Central memory CD8-positive, alpha-beta T cell (primary cell): ENCODE measurements around the gene MRPS34.
"Not testable (repeated sequence)": the region's sequence is repeated elsewhere in the genome, so short reads cannot be mapped to it uniquely, and the experiment has no call there.

Experiments used
- ATAC-seq: fragments of 150-1000 bp; cut with Tn5 transposase; replicated peaks from 2 replicates; pipeline ENCODE4 v1.10.0; 2022; ENCODE audit warnings: mild to moderate bottlenecking, moderate FRiP score, moderate number of reproducible peaks; ENCODE audit not compliant: poor library complexity, severe bottlenecking; ENCODE audit errors: extremely low read depth
- DNase-seq, 2 donors: peaks; one replicate each; pipeline ENCODE4 v3.0.0; 2021; ENCODE audit warnings: low spot score in 2 of 2
- H3K27ac Mint-ChIP-seq: one replicate; pipeline ENCODE4 v1.8.0; 2022; ENCODE audit warnings: low read depth, mild to moderate bottlenecking, moderate library complexity, mixed read lengths
- H3K27me3 Mint-ChIP-seq: one replicate; pipeline ENCODE4 v1.8.0; 2022; ENCODE audit warnings: mixed read lengths
- H3K36me3 Mint-ChIP-seq: one replicate; pipeline ENCODE4 v1.8.0; 2022; ENCODE audit warnings: mild to moderate bottlenecking, moderate library complexity, mixed read lengths; ENCODE audit not compliant: insufficient read depth
- H3K4me1 Mint-ChIP-seq: one replicate; pipeline ENCODE4 v1.8.0; 2022; ENCODE audit warnings: mixed read lengths
- H3K4me3 Mint-ChIP-seq: one replicate; pipeline ENCODE4 v1.8.0; 2022; ENCODE audit warnings: mild to moderate bottlenecking, moderate library complexity, mixed read lengths
- H3K9me3 Mint-ChIP-seq: one replicate; pipeline ENCODE4 v1.8.0; 2022; ENCODE audit warnings: mixed read lengths

The MRPS34 gene

DNA sequence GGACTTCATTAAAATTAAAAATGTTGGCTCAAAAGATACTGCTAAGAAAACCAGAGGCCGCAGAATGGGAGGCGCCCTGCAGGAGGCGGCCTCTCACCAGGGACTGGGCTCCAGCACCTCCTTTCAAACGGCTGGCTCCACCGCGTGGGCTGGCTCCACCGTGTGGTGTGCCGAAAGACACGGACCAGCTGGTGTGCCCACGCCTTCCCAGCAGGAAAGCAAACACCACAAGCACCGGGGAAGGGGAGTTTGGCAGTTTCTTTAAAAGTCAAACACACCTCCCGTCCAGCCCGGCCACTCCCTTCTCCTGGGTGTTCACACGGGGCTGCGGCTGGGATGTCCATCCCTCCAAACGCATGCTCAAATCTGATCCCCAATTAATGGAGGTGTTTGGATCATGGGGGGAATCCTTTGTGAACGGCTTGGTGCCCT lies 39.8 kb upstream of the MRPS34 start:
- Mint-ChIP-seq H3K9me3 (no peaks in the 10 kb centered on the region), H3K36me3 (peaks cover 48% of the 10 kb centered on the region), H3K4me3 (no peak overlapping the region), H3K27me3 (no peaks in the 10 kb centered on the region), H3K4me1 (peaks cover 8% of the 10 kb centered on the region), H3K27ac (peak overlapping the region; percentile 50)
- ATAC-seq (no peak), DNase-seq (no peak)

GRCh38 chr16:1810536-1810935 lies 37.6 kb upstream of the MRPS34 start:
- no peak overlapping the region for H3K4me3 Mint-ChIP-seq
- peaks cover 47% of the 10 kb centered on the region for H3K36me3 Mint-ChIP-seq
- no peaks in the 10 kb centered on the region for H3K27me3 Mint-ChIP-seq
- H3K4me1 Mint-ChIP-seq = peaks cover 8% of the 10 kb centered on the region
- no peaks in the 10 kb centered on the region for H3K9me3 Mint-ChIP-seq
- ATAC-seq = no peak
- no peak for DNase-seq
- H3K27ac Mint-ChIP-seq = no peak overlapping the region

DNA sequence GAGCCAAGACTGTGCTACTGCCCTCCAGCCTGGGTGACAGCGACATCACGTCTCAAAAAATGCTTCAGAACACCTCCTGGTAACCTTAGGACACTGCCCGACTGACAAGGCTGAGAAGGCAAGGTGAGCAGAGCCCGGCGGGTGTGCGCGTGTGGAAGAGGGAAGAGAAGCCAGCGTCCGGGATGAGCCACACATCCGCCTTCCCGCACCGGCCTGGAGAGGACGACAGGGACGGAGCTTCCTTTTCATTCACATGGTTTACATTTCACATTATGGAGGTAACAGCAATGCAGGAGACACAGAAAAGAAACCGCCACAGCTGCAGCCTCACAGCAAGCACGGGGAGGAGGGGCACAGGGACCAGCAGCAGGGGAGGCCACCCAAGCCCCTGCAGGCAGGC lies 37.2 kb upstream of the MRPS34 start:
- ATAC-seq (no peak), DNase-seq (no peak)
- H3K9me3 Mint-ChIP-seq = no peaks in the 10 kb centered on the region
- no peaks in the 10 kb centered on the region for H3K27me3 Mint-ChIP-seq
- H3K36me3 Mint-ChIP-seq = peaks cover 46% of the 10 kb centered on the region
- no peak overlapping the region for H3K27ac Mint-ChIP-seq
- peaks cover 8% of the 10 kb centered on the region for H3K4me1 Mint-ChIP-seq
- H3K4me3 Mint-ChIP-seq = no peak overlapping the region

DNA sequence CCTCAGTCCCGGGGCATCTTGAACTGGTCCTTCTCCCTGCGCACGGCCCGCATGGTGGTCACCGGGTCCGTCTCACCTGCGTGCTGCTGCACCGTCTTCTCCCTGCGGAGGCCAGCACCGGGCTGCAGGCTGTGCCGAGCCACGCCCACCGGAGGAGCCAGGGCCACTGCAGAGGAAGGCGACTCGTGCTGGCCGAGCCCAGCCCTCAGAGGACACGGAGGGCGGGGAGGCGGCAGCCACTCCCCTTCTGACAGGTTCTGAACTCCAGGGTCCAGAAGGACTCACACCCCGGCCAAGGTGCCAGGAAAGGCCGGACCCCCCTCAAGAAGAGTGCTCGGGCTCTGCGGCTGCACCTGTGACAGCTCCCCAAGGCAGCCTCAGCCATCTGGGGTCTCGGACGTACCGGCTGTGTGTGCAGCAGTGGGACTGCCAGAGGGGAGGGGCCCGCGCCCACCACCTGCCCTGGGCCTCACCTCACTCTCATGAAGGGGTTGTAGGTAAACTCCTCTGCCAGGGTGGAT lies 36.4 kb upstream of the MRPS34 start:
- no peak for DNase-seq
- H3K27me3 Mint-ChIP-seq = no peaks in the 10 kb centered on the region
- no peak for ATAC-seq
- H3K27ac Mint-ChIP-seq = no peak overlapping the region
- H3K4me1 Mint-ChIP-seq = peaks cover 8% of the 10 kb centered on the region
- H3K36me3 Mint-ChIP-seq = peaks cover 42% of the 10 kb centered on the region
- no peaks in the 10 kb centered on the region for H3K9me3 Mint-ChIP-seq
- H3K4me3 Mint-ChIP-seq = no peak overlapping the region

GRCh38 chr16:1808691-1809090 lies 35.8 kb upstream of the MRPS34 start:
- peaks cover 8% of the 10 kb centered on the region for H3K4me1 Mint-ChIP-seq
- no peak overlapping the region for H3K4me3 Mint-ChIP-seq
- no peaks in the 10 kb centered on the region for H3K27me3 Mint-ChIP-seq
- ATAC-seq (no peak), DNase-seq (no peak)
- H3K27ac Mint-ChIP-seq = no peak overlapping the region
- peaks cover 37% of the 10 kb centered on the region for H3K36me3 Mint-ChIP-seq
- no peaks in the 10 kb centered on the region for H3K9me3 Mint-ChIP-seq

- Mint-ChIP-seq H3K27ac (no peak overlapping the region), H3K36me3 (peaks cover 30% of the 10 kb centered on the region), H3K27me3 (no peaks in the 10 kb centered on the region), H3K4me1 (no peaks in the 10 kb centered on the region), H3K9me3 (no peaks in the 10 kb centered on the region), H3K4me3 (no peak overlapping the region)
- DNase-seq (no peak), ATAC-seq (no peak)
Measured at GRCh38 chr16:1807626-1808025, 34.7 kb upstream of the MRPS34 start.

DNA sequence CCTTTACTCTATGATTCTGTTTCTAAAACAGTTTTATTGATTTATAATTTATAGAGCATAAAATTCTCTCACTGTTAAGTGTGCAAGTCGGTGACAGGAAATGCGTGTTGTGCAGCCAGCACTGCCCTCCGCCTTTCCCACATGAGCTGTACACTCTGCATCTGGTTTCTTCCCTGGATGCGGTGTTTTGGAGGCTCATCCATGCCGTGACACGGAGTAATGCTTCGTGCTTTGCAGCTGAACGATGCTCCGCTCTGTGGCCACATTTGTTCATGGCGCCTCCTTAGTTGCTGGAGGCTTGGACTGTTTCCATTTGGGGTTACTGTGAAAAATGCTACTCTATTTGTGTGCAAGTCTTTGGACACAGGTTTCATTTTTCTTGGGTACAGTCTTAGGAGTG lies 27.8 kb upstream of the MRPS34 start:
- H3K27ac Mint-ChIP-seq = no peak overlapping the region
- H3K27me3 Mint-ChIP-seq = no peaks in the 10 kb centered on the region
- peaks cover 4% of the 10 kb centered on the region for H3K36me3 Mint-ChIP-seq
- H3K9me3 Mint-ChIP-seq = no peaks in the 10 kb centered on the region
- ATAC-seq (no peak), DNase-seq (no peak)
- H3K4me3 Mint-ChIP-seq = no peak overlapping the region
- H3K4me1 Mint-ChIP-seq = no peaks in the 10 kb centered on the region

GRCh38 chr16:1799263-1799662 lies 26.3 kb upstream of the MRPS34 start:
- not testable (repeated sequence) for ATAC-seq, H3K36me3 Mint-ChIP-seq, H3K9me3 Mint-ChIP-seq, H3K27me3 Mint-ChIP-seq, DNase-seq, H3K4me3 Mint-ChIP-seq, H3K27ac Mint-ChIP-seq, H3K4me1 Mint-ChIP-seq

- DNase-seq = no peak
- ATAC-seq = no peak
- no peaks in the 10 kb centered on the region for H3K27me3 Mint-ChIP-seq
- H3K9me3 Mint-ChIP-seq = no peaks in the 10 kb centered on the region
- H3K27ac Mint-ChIP-seq = no peak overlapping the region
- no peaks in the 10 kb centered on the region for H3K36me3 Mint-ChIP-seq
- no peaks in the 10 kb centered on the region for H3K4me1 Mint-ChIP-seq
- H3K4me3 Mint-ChIP-seq = no peak overlapping the region
Measured at GRCh38 chr16:1794908-1795666, 22.2 kb upstream of the MRPS34 start.

GRCh38 chr16:1794221-1794871 lies 21.4 kb upstream of the MRPS34 start:
- H3K4me1 Mint-ChIP-seq = no peaks in the 10 kb centered on the region
- no peaks in the 10 kb centered on the region for H3K36me3 Mint-ChIP-seq
- DNase-seq (no peak), ATAC-seq (no peak)
- no peaks in the 10 kb centered on the region for H3K9me3 Mint-ChIP-seq
- H3K27me3 Mint-ChIP-seq = no peaks in the 10 kb centered on the region
- no peak overlapping the region for H3K4me3 Mint-ChIP-seq
- H3K27ac Mint-ChIP-seq = no peak overlapping the region

- Mint-ChIP-seq H3K9me3 (no peaks in the 10 kb centered on the region), H3K36me3 (peaks cover under 1% of the 10 kb centered on the region), H3K27me3 (no peaks in the 10 kb centered on the region), H3K27ac (no peak within 1 kb of the TSS), H3K4me1 (peaks cover 4% of the 10 kb centered on the region), H3K4me3 (no peak within 1 kb of the TSS)
- ATAC-seq = no peak
- DNase-seq = no peak
Measured at GRCh38 chr16:1793578-1794220, 20.8 kb upstream of the MRPS34 start, which contains the start of gene IGFALS. Gene IGFALS, minus strand, starts transcription at chr16:1793705. Its CDS starts 53 bp downstream, at chr16:1793652.

DNA sequence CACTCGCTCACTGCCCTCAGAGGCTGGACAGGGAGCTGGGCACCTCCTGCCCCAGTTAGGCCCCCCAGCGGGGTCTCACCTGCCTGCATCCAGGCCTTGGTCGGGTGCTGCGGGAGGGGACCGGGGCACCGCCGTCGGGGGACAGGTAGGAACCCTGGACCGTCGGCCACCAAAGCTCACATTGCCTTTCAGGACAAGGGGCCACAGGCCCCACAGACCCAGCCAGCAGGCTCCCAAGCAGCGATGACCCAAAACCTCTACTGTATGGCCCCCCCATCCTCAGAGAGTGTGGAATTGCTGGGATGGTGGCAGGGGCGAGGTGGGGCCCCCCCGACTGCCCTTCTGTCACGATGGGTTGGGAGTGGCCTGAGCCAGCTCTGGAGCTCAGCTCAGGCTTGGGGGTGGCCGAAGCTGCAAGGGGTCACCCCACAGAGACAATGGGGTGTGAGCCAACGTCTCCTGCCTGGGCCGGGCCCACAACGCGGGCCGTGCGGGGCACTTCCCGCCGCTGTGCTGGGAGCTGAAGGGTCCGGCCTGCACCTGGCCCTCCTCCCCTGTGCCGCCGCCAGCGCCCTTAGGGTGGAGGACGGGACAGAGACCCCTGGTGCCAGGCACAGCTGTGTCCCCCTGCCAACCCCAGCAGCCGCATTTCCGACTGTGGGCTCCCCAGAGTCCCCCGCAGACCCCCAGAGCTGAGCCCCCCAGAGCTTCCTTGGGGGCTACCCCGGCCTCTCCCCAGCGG lies 20.1 kb upstream of the MRPS34 start:
- H3K4me3 Mint-ChIP-seq = no peak overlapping the region
- no peaks in the 10 kb centered on the region for H3K27me3 Mint-ChIP-seq
- DNase-seq = no peak
- no peaks in the 10 kb centered on the region for H3K9me3 Mint-ChIP-seq
- no peak for ATAC-seq
- H3K36me3 Mint-ChIP-seq = peaks cover 3% of the 10 kb centered on the region
- H3K4me1 Mint-ChIP-seq = peaks cover 5% of the 10 kb centered on the region
- H3K27ac Mint-ChIP-seq = no peak overlapping the region
